PC-9 (cell line): ENCODE data around the gene SLC44A1. TPM values are rescaled to one million over a fixed set of nuclear protein-coding genes. Genes with fewer than 3 reads are reported as not detected.

ENCODE experiments used
- BruUV-seq: library from RNA; stranded (reverse); fragments of 400-500 nt; replicated peaks from 2 replicates; lab custom pipeline; 2021; lab: Mats Ljungman, UMichigan
- CTCF ChIA-PET: fragments of 300-600 bp; sonication (Branson Sonifier 250); formaldehyde crosslinking; loops from one replicate; lab custom pipeline; 2022; ENCODE audit warnings: antibody characterized with exemption; lab: Charles Lee
- POLR2A ChIA-PET: fragments of 300-600 bp; sonication (Branson Sonifier 250); formaldehyde crosslinking; loops from one replicate; lab custom pipeline; 2022; ENCODE audit warnings: antibody characterized with exemption; ENCODE audit not compliant: unreplicated experiment; lab: Charles Lee
- DNase-seq, 2 experiments: peaks; one replicate each; pipeline versions ENCODE4 v3.0.0 to v3.0.0-alpha.2; 2015 to 2022; ENCODE audit warnings: mixed read lengths in 1 of 2
- H2AFZ ChIP-seq: fragments of 200-600 bp; sonication (generic); 2 replicates; pipeline ENCODE4 v1.8.1; 2017; ENCODE audit warnings: antibody characterized with exemption
- H3F3A ChIP-seq: fragments of 200-600 bp; sonication (generic); 2 replicates; pipeline ENCODE4 v1.8.1; 2017; ENCODE audit warnings: antibody characterized with exemption, mild to moderate bottlenecking, low read depth; ENCODE audit not compliant: insufficient read depth
- H3K27ac ChIP-seq: fragments of 200-600 bp; sonication (generic); 2 replicates; pipeline ENCODE4 v1.6.1; 2016; ENCODE audit warnings: mixed run types
- H3K27me3 ChIP-seq: fragments of 200-600 bp; sonication (generic); 2 replicates; pipeline ENCODE4 v1.6.1; 2016; ENCODE audit warnings: low read depth, mixed run types; ENCODE audit not compliant: insufficient read depth
- H3K36me3 ChIP-seq: fragments of 200-600 bp; sonication (generic); 2 replicates; pipeline ENCODE4 v1.6.1; 2016; ENCODE audit warnings: low read depth, mixed run types
- H3K4me1 ChIP-seq: fragments of 200-600 bp; sonication (generic); replicated peaks from 2 replicates; pipeline ENCODE4 v1.6.1; 2016; ENCODE audit warnings: mixed run types; ENCODE audit not compliant: insufficient read depth
- H3K4me2 ChIP-seq: fragments of 200-600 bp; sonication (generic); 2 replicates; pipeline ENCODE4 v1.6.1; 2017; ENCODE audit warnings: mixed run types
- H3K4me3 ChIP-seq: fragments of 200-600 bp; sonication (generic); 2 replicates; pipeline ENCODE4 v1.6.1; 2016; ENCODE audit warnings: mixed run types
- H3K79me2 ChIP-seq: fragments of 200-600 bp; sonication (generic); 2 replicates; pipeline ENCODE4 v1.6.1; 2017; ENCODE audit warnings: low read depth, mixed run types
- H3K9me2 ChIP-seq: fragments of 200-600 bp; sonication (generic); 2 replicates; pipeline ENCODE4 v1.8.1; 2017; ENCODE audit warnings: mild to moderate bottlenecking; ENCODE audit not compliant: insufficient read depth
- H3K9me3 ChIP-seq: fragments of 200-600 bp; sonication (generic); 2 replicates; pipeline ENCODE4 v1.8.1; 2016; ENCODE audit warnings: low read depth; ENCODE audit not compliant: insufficient read depth
- H4K20me1 ChIP-seq: fragments of 200-600 bp; sonication (generic); 2 replicates; pipeline ENCODE4 v1.8.1; 2017; ENCODE audit not compliant: insufficient read depth
- CTCF ChIP-seq: fragments of 200-600 bp; sonication (generic); conservative IDR thresholded peaks from 2 replicates; pipeline ENCODE4 v1.6.1; 2017; ENCODE audit warnings: mixed run types, antibody characterized with exemption, mild to moderate bottlenecking, moderate library complexity
- EZH2 ChIP-seq: fragments of 200-600 bp; sonication (generic); IDR thresholded peaks from 2 replicates; pipeline ENCODE4 v1.8.0; 2017; ENCODE audit warnings: antibody characterized with exemption, low read depth
- intact Hi-C: fragments of 100-400 bp; cut with micrococcal nuclease; formaldehyde crosslinking; loops from one replicate; pipeline ENCODE4 v1.10.0; 2022; ENCODE audit not compliant: unreplicated experiment
- total RNA-seq: library from RNA; stranded (reverse); gene quantifications from 2 replicates; pipeline ENCODE4 v1.2.3, GENCODE V29; 2021

The SLC44A1 gene
- total RNA-seq, 1 experiment from 2014 or later = 95.2 TPM

- Histone ChIP-seq H3F3A (peaks cover 24% of the 10 kb centered on the region; the same call in 1 of the 2 replicates), H3K79me2 (peaks cover 51% of the 10 kb centered on the region), H3K4me2 (peak overlapping the region; percentile 79), H2AFZ (peak overlapping the region; percentile 97), H3K36me3 (no peaks in the 10 kb centered on the region), H3K4me1 (peaks cover 25% of the 10 kb centered on the region), H3K9me3 (no peaks in the 10 kb centered on the region), H3K27me3 (no peaks in the 10 kb centered on the region), H3K27ac (peak overlapping the region; percentile 85), H4K20me1 (no peaks in the 10 kb centered on the region), H3K9me2 (no peaks in the 10 kb centered on the region), H3K4me3 (peak overlapping the region; percentile 97)
- no peak for DNase-seq
- intact Hi-C loops = loop anchor here (1.0 to 10.0 kb wide), 9 partner anchors 57 to 471 kb away; partner anchors contain the start of gene TMEM38B
- no TSS peak for BruUV-seq
- POLR2A ChIA-PET = no interaction called here
- CTCF ChIA-PET = no interaction called here
- TF ChIP-seq EZH2 (no peak), CTCF (no peak)
Measured at GRCh38 chr9:105245891-105246161, 1.4 kb downstream of the SLC44A1 start.

GRCh38 chr9:105246656-105247173, 2.3 kb downstream of the SLC44A1 start:
- POLR2A ChIA-PET = interaction anchor here (0.6 to 0.7 kb wide), 4 partner anchors 26 to 449 kb away, joined by 3 to 10 read pairs (median 4); no protein-coding TSS in a partner anchor
- intact Hi-C loops = loop anchor here (10.0 kb wide), 4 partner anchors 108 to 472 kb away; partner anchors contain the start of gene TMEM38B
- peaks cover 25% of the 10 kb centered on the region for H3K4me1 ChIP-seq
- no peak for DNase-seq
- no TSS peak for BruUV-seq
- H3F3A ChIP-seq = peaks cover 24% of the 10 kb centered on the region; the same call in 1 of the 2 replicates
- H3K27me3 ChIP-seq = no peaks in the 10 kb centered on the region
- TF ChIP-seq EZH2 = no peak
- TF ChIP-seq CTCF = no peak
- no peaks in the 10 kb centered on the region for H3K9me3 ChIP-seq
- H3K9me2 ChIP-seq = no peaks in the 10 kb centered on the region
- H3K4me2 ChIP-seq = peak overlapping the region; percentile 79
- H3K4me3 ChIP-seq = peak overlapping the region; percentile 97
- CTCF ChIA-PET = interaction anchor here (0.6 kb wide), 1 partner anchor 253 kb away, joined by 10 read pairs; no protein-coding TSS in a partner anchor
- peaks cover 60% of the 10 kb centered on the region for H3K79me2 ChIP-seq
- H4K20me1 ChIP-seq = no peaks in the 10 kb centered on the region
- no peak overlapping the region for H3K27ac ChIP-seq
- no peak overlapping the region for H2AFZ ChIP-seq
- no peaks in the 10 kb centered on the region for H3K36me3 ChIP-seq

GRCh38 chr9:105248691-105249090, 4.2 kb downstream of the SLC44A1 start:
- Histone ChIP-seq H3K9me3 (no peaks in the 10 kb centered on the region), H3K4me3 (no peak overlapping the region), H3K27me3 (no peaks in the 10 kb centered on the region), H3K79me2 (peaks cover 75% of the 10 kb centered on the region), H3K4me2 (no peak overlapping the region), H2AFZ (no peak overlapping the region), H3K36me3 (no peaks in the 10 kb centered on the region), H3F3A (peaks cover 14% of the 10 kb centered on the region; the same call in 1 of the 2 replicates), H4K20me1 (no peaks in the 10 kb centered on the region), H3K27ac (no peak overlapping the region), H3K4me1 (peaks cover 23% of the 10 kb centered on the region), H3K9me2 (no peaks in the 10 kb centered on the region)
- intact Hi-C loops = loop anchor here (10.0 kb wide), 4 partner anchors 106 to 474 kb away; partner anchors contain the start of gene TMEM38B
- no peak for DNase-seq
- POLR2A ChIA-PET = no interaction called here
- TF ChIP-seq CTCF (no peak), EZH2 (no peak)
- CTCF ChIA-PET = no interaction called here
- BruUV-seq = no TSS peak
